Progenitor cell of endocrine pancreas (in vitro differentiated cells): ENCODE measurements around the gene ZP2. TPM values are rescaled to one million over a fixed set of nuclear protein-coding genes. Genes with fewer than 3 reads are reported as not detected.

ENCODE experiments used
- DNase-seq: peaks from one replicate; pipeline ENCODE4 v3.0.0; 2021; ENCODE audit warnings: low spot score; ENCODE audit not compliant: unreplicated experiment
- H3K27ac Mint-ChIP-seq: 2 replicates; pipeline ENCODE4 v1.8.0; 2021; ENCODE audit warnings: mild to moderate bottlenecking, moderate library complexity, mixed read lengths
- H3K27me3 Mint-ChIP-seq: 2 replicates; pipeline ENCODE4 v1.8.0; 2021; ENCODE audit warnings: mixed read lengths
- H3K36me3 Mint-ChIP-seq: 2 replicates; pipeline ENCODE4 v1.8.0; 2022; ENCODE audit warnings: mixed read lengths; ENCODE audit not compliant: insufficient read depth
- H3K4me1 Mint-ChIP-seq: 2 replicates; pipeline ENCODE4 v1.8.0; 2021; ENCODE audit warnings: low read depth, mixed read lengths
- H3K4me3 Mint-ChIP-seq: 2 replicates; pipeline ENCODE4 v1.8.0; 2021; ENCODE audit warnings: low read depth, mild to moderate bottlenecking, moderate library complexity, mixed read lengths
- H3K9me3 Mint-ChIP-seq: 2 replicates; pipeline ENCODE4 v1.8.0; 2021; ENCODE audit warnings: low read depth, mixed read lengths
- CTCF ChIP-seq: fragments of 200-600 bp; sonication (generic); IDR thresholded peaks from one replicate; pipeline ENCODE4 v1.5.0; 2021; ENCODE audit warnings: antibody characterized with exemption, mild to moderate bottlenecking; ENCODE audit not compliant: unreplicated experiment
- total RNA-seq: library from RNA; stranded (reverse); gene quantifications from 2 replicates; pipeline ENCODE4 v1.2.1, GENCODE V29; 2021

ZP2 gene
- total RNA-seq, 1 donor from 2014 or later, result not detected

- Mint-ChIP-seq H3K27me3 (no peaks in the 10 kb centered on the region), H3K4me3 (no peak overlapping the region), H3K9me3 (no peaks in the 10 kb centered on the region), H3K4me1 (peaks cover 21% of the 10 kb centered on the region), H3K36me3 (no peaks in the 10 kb centered on the region), H3K27ac (peak overlapping the region; percentile 11)
- no peak for DNase-seq
- TF ChIP-seq CTCF, result no peak
Observed at GRCh38 chr16:21244518-21245215, 33.3 kb upstream of the ZP2 start.

- H3K27me3 Mint-ChIP-seq, result no peaks in the 10 kb centered on the region
- no peaks in the 10 kb centered on the region for H3K9me3 Mint-ChIP-seq
- H3K36me3 Mint-ChIP-seq, result no peaks in the 10 kb centered on the region
- TF ChIP-seq CTCF, result no peak
- DNase-seq, result no peak
- H3K4me1 Mint-ChIP-seq, result peaks cover 24% of the 10 kb centered on the region
- no peak overlapping the region for H3K27ac Mint-ChIP-seq
- H3K4me3 Mint-ChIP-seq, result no peak overlapping the region
Observed at GRCh38 chr16:21242756-21243155, 31.4 kb upstream of the ZP2 start.

GRCh38 chr16:21239646-21240045, 28.3 kb upstream of the ZP2 start:
- no peak overlapping the region for H3K4me3 Mint-ChIP-seq
- H3K4me1 Mint-ChIP-seq, result peaks cover 7% of the 10 kb centered on the region
- H3K9me3 Mint-ChIP-seq, result no peaks in the 10 kb centered on the region
- H3K36me3 Mint-ChIP-seq, result no peaks in the 10 kb centered on the region
- no peak for TF ChIP-seq CTCF
- DNase-seq, result no peak
- H3K27ac Mint-ChIP-seq, result no peak overlapping the region
- H3K27me3 Mint-ChIP-seq, result no peaks in the 10 kb centered on the region

GRCh38 chr16:21236831-21237230, 25.5 kb upstream of the ZP2 start:
- Mint-ChIP-seq H3K4me3 (no peak overlapping the region), H3K36me3 (no peaks in the 10 kb centered on the region), H3K4me1 (peaks cover 21% of the 10 kb centered on the region), H3K9me3 (no peaks in the 10 kb centered on the region), H3K27me3 (no peaks in the 10 kb centered on the region), H3K27ac (no peak overlapping the region)
- no peak for TF ChIP-seq CTCF
- DNase-seq, result no peak

- TF ChIP-seq CTCF, result no peak
- Mint-ChIP-seq H3K27me3 (no peaks in the 10 kb centered on the region), H3K9me3 (no peaks in the 10 kb centered on the region), H3K4me3 (peak overlapping the region; percentile 52), H3K4me1 (peaks cover 22% of the 10 kb centered on the region), H3K36me3 (no peaks in the 10 kb centered on the region), H3K27ac (no peak overlapping the region)
- DNase-seq, result no peak
Observed at GRCh38 chr16:21235199-21235585, 23.8 kb upstream of the ZP2 start.
